H1 (cell line): ENCODE results near the gene NUDT19. TPM values are rescaled to one million over a fixed set of nuclear protein-coding genes. Genes with fewer than 3 reads are reported as not detected.

Experiments
- CTCF ChIA-PET: fragments of 300-600 bp; sonication (Branson Sonifier 250); formaldehyde crosslinking; loops from one replicate; lab custom pipeline; 2021; ENCODE audit not compliant: partially characterized antibody; lab: Charles Lee
- POLR2A ChIA-PET: fragments of 300-600 bp; sonication (Branson Sonifier 250); formaldehyde crosslinking; loops from one replicate; lab custom pipeline; 2021; ENCODE audit warnings: inconsistent platforms; ENCODE audit not compliant: partially characterized antibody; lab: Charles Lee
- DNase-seq, 2 experiments: peaks; one replicate each; pipeline versions ENCODE4 v3.0.0 to v3.0.0-alpha.2; 2010 to 2022; ENCODE audit warnings: low spot score in 2 of 2, low read depth in 1 of 2, mixed read lengths in 1 of 2
- FAIRE-seq: peaks from 2 replicates; lab custom pipeline; 2011; peaks lifted over from hg19 to GRCh38; lab: Jason Lieb, UNC
- H2AFZ ChIP-seq: 2 replicates; pipeline ENCODE4 v1.8.1; 2012; ENCODE audit warnings: low read length, inconsistent platforms
- H2AK5ac ChIP-seq: 2 replicates; pipeline ENCODE4 v1.6.1; 2013; ENCODE audit warnings: low read depth, low read length
- H2BK120ac ChIP-seq: replicated peaks from 2 replicates; pipeline ENCODE3; 2013; ENCODE audit warnings: low read depth, low read length, inconsistent platforms
- H2BK12ac ChIP-seq: 2 replicates; pipeline ENCODE4 v1.6.1; 2013; ENCODE audit warnings: low read depth, low read length
- H2BK15ac ChIP-seq: 2 replicates; pipeline ENCODE4 v1.6.1; 2013; ENCODE audit warnings: low read length
- H2BK20ac ChIP-seq: 2 replicates; pipeline ENCODE4 v1.6.1; 2013; ENCODE audit warnings: low read length
- H2BK5ac ChIP-seq: 2 replicates; pipeline ENCODE4 v1.6.1; 2013; ENCODE audit warnings: low read depth, low read length
- H3K14ac ChIP-seq: 2 replicates; pipeline ENCODE4 v1.6.1; 2013; ENCODE audit warnings: inconsistent platforms; ENCODE audit not compliant: insufficient read length
- H3K18ac ChIP-seq: 2 replicates; pipeline ENCODE4 v1.6.1; 2013; ENCODE audit warnings: low read length; ENCODE audit errors: extremely low read depth
- H3K23ac ChIP-seq: 2 replicates; pipeline ENCODE4 v1.6.1; 2013; ENCODE audit warnings: inconsistent platforms; ENCODE audit not compliant: insufficient read length
- H3K23me2 ChIP-seq: 2 replicates; pipeline ENCODE4 v1.6.1; 2013; ENCODE audit warnings: low read depth, low read length
- H3K27ac ChIP-seq: 2 replicates; pipeline ENCODE4 v1.6.1; 2011; ENCODE audit warnings: low read depth, low read length, inconsistent platforms
- H3K27me3 ChIP-seq, 4 experiments: replicated peaks in 1 of 4; 1 replicate in 1 of 4; 2 replicates in 3 of 4; pipeline versions ENCODE4 v1.6.1 to v1.8.1; 2011 to 2013; ENCODE audit warnings: low read length in 3 of 4, mild to moderate bottlenecking in 3 of 4, inconsistent platforms in 2 of 4, mixed read lengths in 2 of 4, moderate library complexity in 1 of 4; ENCODE audit not compliant: control insufficient read depth in 3 of 4, insufficient read depth in 3 of 4; ENCODE audit errors: extremely low read depth in 1 of 4
- H3K36me3 ChIP-seq, 4 experiments: 2 replicates each; pipeline versions ENCODE4 v1.6.1 to v1.8.1; 2011 to 2013; ENCODE audit warnings: mild to moderate bottlenecking in 4 of 4, low read length in 3 of 4, moderate library complexity in 2 of 4, control low read depth in 1 of 4, inconsistent platforms in 1 of 4; ENCODE audit not compliant: insufficient read depth in 4 of 4, control insufficient read depth in 2 of 4
- H3K4ac ChIP-seq: replicated peaks from 2 replicates; pipeline ENCODE3; 2013; ENCODE audit warnings: low read length, low read depth, mixed read lengths, inconsistent platforms; ENCODE audit not compliant: insufficient read length
- H3K4me1 ChIP-seq, 4 experiments: replicated peaks in 1 of 4; 1 replicate in 1 of 4; 2 replicates in 3 of 4; pipeline versions ENCODE4 v1.6.1 to v1.8.1; 2011 to 2013; ENCODE audit warnings: low read length in 3 of 4, inconsistent platforms in 2 of 4, mixed read lengths in 1 of 4; ENCODE audit not compliant: insufficient read depth in 4 of 4, control insufficient read depth in 3 of 4
- H3K4me2 ChIP-seq, 2 experiments: 2 replicates each; pipeline versions ENCODE4 v1.6.1 to v1.8.1; 2011 to 2013; ENCODE audit warnings: low read depth in 2 of 2, low read length in 2 of 2, control low read depth in 1 of 2, inconsistent platforms in 1 of 2, mild to moderate bottlenecking in 1 of 2; ENCODE audit not compliant: insufficient read depth in 1 of 2
- H3K4me3 ChIP-seq, 4 experiments: fragments of 200-600, 300-600 bp in 1 of 4; sonication (generic), shearing (Covaris generic), sonication (Bioruptor Twin) in 1 of 4; 2 replicates each; pipeline versions ENCODE4 v1.5.1 to v1.8.1; 2011 to 2016; ENCODE audit warnings: low read length in 4 of 4, low read depth in 3 of 4, control low read depth in 2 of 4, inconsistent platforms in 2 of 4, mild to moderate bottlenecking in 2 of 4, mixed read lengths in 1 of 4, moderate library complexity in 1 of 4; ENCODE audit not compliant: insufficient read depth in 2 of 4; ENCODE audit errors: extremely low read depth in 1 of 4
- H3K56ac ChIP-seq: replicated peaks from 2 replicates; pipeline ENCODE3; 2013; ENCODE audit warnings: low read depth, mild to moderate bottlenecking, mixed read lengths, low read length, inconsistent platforms; ENCODE audit not compliant: insufficient read length
- H3K79me1 ChIP-seq: 2 replicates; pipeline ENCODE4 v1.6.1; 2013; ENCODE audit warnings: low read depth, low read length, control low read depth
- H3K79me2 ChIP-seq, 2 experiments: 2 replicates each; pipeline versions ENCODE4 v1.6.1 to v1.8.1; 2012 to 2013; ENCODE audit warnings: low read length in 2 of 2, mild to moderate bottlenecking in 2 of 2, inconsistent platforms in 1 of 2; ENCODE audit not compliant: insufficient read depth in 2 of 2, control insufficient read depth in 1 of 2
- H3K9ac ChIP-seq, 4 experiments: replicated peaks in 1 of 4; 1 replicate in 1 of 4; 2 replicates in 3 of 4; pipeline versions ENCODE4 v1.6.1 to v1.8.1; 2011 to 2013; ENCODE audit warnings: low read depth in 3 of 4, low read length in 3 of 4, control low read depth in 2 of 4, mild to moderate bottlenecking in 2 of 4, moderate library complexity in 2 of 4, inconsistent platforms in 1 of 4; ENCODE audit errors: extremely low read depth in 1 of 4
- H3K9me3 ChIP-seq, 2 experiments: 2 replicates each; pipeline versions ENCODE4 v1.6.1 to v1.8.1; 2012 to 2013; ENCODE audit warnings: mild to moderate bottlenecking in 2 of 2, moderate library complexity in 2 of 2, control low read depth in 1 of 2, inconsistent platforms in 1 of 2, low read depth in 1 of 2, low read length in 1 of 2, mixed read lengths in 1 of 2; ENCODE audit not compliant: insufficient read depth in 2 of 2
- H4K20me1 ChIP-seq, 2 experiments: replicated peaks in 1 of 2; 2 replicates each; pipeline versions ENCODE3 to v1.8.1; 2011 to 2013; ENCODE audit warnings: inconsistent platforms in 2 of 2, low read length in 2 of 2, mild to moderate bottlenecking in 1 of 2; ENCODE audit not compliant: insufficient read depth in 2 of 2, control insufficient read depth in 1 of 2
- H4K5ac ChIP-seq: 2 replicates; pipeline ENCODE4 v1.6.1; 2013; ENCODE audit warnings: low read length, low read depth, mixed read lengths, inconsistent platforms; ENCODE audit not compliant: insufficient read length
- H4K8ac ChIP-seq: 2 replicates; pipeline ENCODE4 v1.8.0; 2013; ENCODE audit warnings: mild to moderate bottlenecking, moderate library complexity, low read length, inconsistent platforms; ENCODE audit not compliant: insufficient read depth; ENCODE audit errors: extremely low read depth
- H4K91ac ChIP-seq: replicated peaks from 2 replicates; pipeline ENCODE3; 2013; ENCODE audit warnings: low read length, mixed read lengths, inconsistent platforms; ENCODE audit not compliant: insufficient read length
- BCL11A ChIP-seq, 2 experiments: IDR thresholded peaks; one replicate each; pipeline ENCODE4 v1.6.1; 2011; ENCODE audit warnings: low read depth in 2 of 2, low read length in 2 of 2, mild to moderate bottlenecking in 2 of 2
- CBX8 ChIP-seq: fragments of 300-800, 300-1000 bp; sonication (generic); IDR thresholded peaks from 2 replicates; pipeline ENCODE4 v1.7.1; 2016; ENCODE audit warnings: low read depth, low read length, borderline replicate concordance
- CHD2 ChIP-seq: IDR thresholded peaks from 2 replicates; pipeline ENCODE4 v1.6.1; 2012; ENCODE audit warnings: low read length, improper control_type of control experiment
- NANOG ChIP-seq: IDR thresholded peaks from 2 replicates; pipeline ENCODE4 v1.6.1; 2011; ENCODE audit warnings: low read length, low read depth, mild to moderate bottlenecking, inconsistent platforms; ENCODE audit not compliant: insufficient read depth, poor library complexity, severe bottlenecking
- PHF8 ChIP-seq: fragments of 200-600 bp; sonication (generic); conservative IDR thresholded peaks from 2 replicates; pipeline ENCODE4 v1.7.1; 2012; ENCODE audit warnings: low read depth, mild to moderate bottlenecking, inconsistent platforms, low read length, moderate library complexity
- RAD21 ChIP-seq, 2 experiments: IDR thresholded peaks in 1 of 2; conservative IDR thresholded peaks in 1 of 2; 2 replicates each; pipeline ENCODE4 v1.6.1; 2011; ENCODE audit warnings: low read depth in 2 of 2, low read length in 2 of 2, improper control_type of control experiment in 1 of 2, inconsistent platforms in 1 of 2, mild to moderate bottlenecking in 1 of 2, moderate library complexity in 1 of 2
- SRF ChIP-seq: IDR thresholded peaks from 2 replicates; pipeline ENCODE4 v1.6.1; 2011; ENCODE audit warnings: mild to moderate bottlenecking, low read depth, low read length, moderate library complexity
- TAF1 ChIP-seq: IDR thresholded peaks from 2 replicates; pipeline ENCODE4 v1.6.1; 2011; ENCODE audit warnings: mild to moderate bottlenecking, low read depth, low read length
- TBP ChIP-seq: IDR thresholded peaks from 2 replicates; pipeline ENCODE4 v1.6.1; 2011; ENCODE audit warnings: low read depth, low read length, improper control_type of control experiment
- WGBS, 2 experiments: shearing (Covaris generic) in 1 of 2; methylation state at CpG; one replicate each; pipeline versions ENCODE4 v1.1.6 to v1.1.7; 2013 to 2015; ENCODE audit warnings: low lambda C conversion rate in 2 of 2, mixed read lengths in 2 of 2, inconsistent platforms in 1 of 2, low coverage in 1 of 2, missing lambda C conversion rate in 1 of 2; ENCODE audit not compliant: insufficient replicate concordance in 2 of 2, insufficient coverage in 1 of 2, insufficient read length in 1 of 2; ENCODE audit errors: extremely low coverage in 1 of 2, missing lambda C conversion rate in 1 of 2; 5-methylcytosine and 5-hydroxymethylcytosine counted together
- polyA plus RNA-seq, 7 experiments: library from polyadenylated mRNA; depleted of rRNA in 3 of 7; stranded (reverse) in 5 of 7; unstranded in 2 of 7; fragments of >200 nt in 5 of 7; fragments of 200-250 nt in 2 of 7; gene quantifications; 1 replicate in 5 of 7; 2 replicates in 1 of 7; 4 replicates in 1 of 7; pipeline versions ENCODE4 v1.2.1 to v1.2.3, GENCODE V29; 2011 to 2013; ENCODE audit warnings: missing spikeins in 2 of 7, mixed read lengths in 2 of 7
- total RNA-seq: library from RNA; stranded (reverse); fragmentation: NEBNext Ultra II Directional; extraction: Animal tissue kit (Norgen Biotek cat#: 25700); gene quantifications from 2 replicates; pipeline ENCODE4 v1.2.1, GENCODE V29; 2021
- TF ChIP-seq, protein P1 (sequence below): IDR thresholded peaks from 2 replicates; pipeline ENCODE4 v1.6.1; 2012; ENCODE audit warnings: low read length, inconsistent platforms
- TF ChIP-seq, protein P2 (sequence below): IDR thresholded peaks from 2 replicates; pipeline ENCODE4 v1.6.1; 2011; ENCODE audit warnings: low read depth, mild to moderate bottlenecking, low read length; ENCODE audit not compliant: insufficient read depth

NUDT19 gene
- total and polyA plus RNA-seq, 2 of the 8 experiments (the other 6 are each of a cell fraction or from before 2014, with no cell fraction given) = 2.0 to 3.3 TPM

DNA sequence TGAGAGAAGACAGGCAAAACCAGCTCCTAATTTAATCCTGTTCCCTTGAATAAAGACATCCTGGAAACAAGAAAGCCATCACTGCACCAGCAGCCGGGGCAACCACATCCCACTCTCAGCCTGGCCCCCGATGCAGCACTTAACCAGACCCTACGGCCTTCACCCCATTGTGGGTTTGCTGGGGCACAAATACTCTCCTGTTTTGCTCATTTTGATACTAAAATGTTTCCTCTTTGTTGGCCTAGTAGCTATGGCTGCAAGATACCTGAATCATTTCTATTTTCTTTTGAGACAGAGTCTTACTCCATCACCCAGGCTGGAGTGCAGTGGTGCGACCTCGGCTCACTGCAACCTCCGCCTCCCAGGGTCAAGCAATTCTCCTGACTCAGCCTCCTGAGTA lies 45.1 kb upstream of the NUDT19 start:
- Histone ChIP-seq H3K27ac (no peak overlapping the region), H3K9ac (no peak overlapping the region), H3K9me3 (no peaks in the 10 kb centered on the region), H3K4me2 (no peak overlapping the region), H2BK15ac (no peak overlapping the region), H3K14ac (no peak overlapping the region), H2BK20ac (no peak overlapping the region), H2AFZ (no peak overlapping the region), H4K8ac (no peak overlapping the region), H3K4me3 (no peak overlapping the region), H3K18ac (no peak overlapping the region), H2BK12ac (no peak overlapping the region), H3K4me1 (peaks cover 0 to 2% (median 1%) of the 10 kb centered on the region in 4 experiments; a peak in 3 of 7 replicates), H4K91ac (no peak overlapping the region), H3K79me2 (no peaks in the 10 kb centered on the region; a peak in 1 of 4 replicates), H3K27me3 (no peaks in the 10 kb centered on the region), H2BK5ac (no peak overlapping the region), H4K5ac (no peak overlapping the region), H3K4ac (no peak overlapping the region), H3K23ac (no peak overlapping the region), H2BK120ac (no peak overlapping the region), H3K79me1 (no peaks in the 10 kb centered on the region), H3K23me2 (no peaks in the 10 kb centered on the region), H3K56ac (no peak overlapping the region), H3K36me3 (peaks cover 5 to 44% (median 28%) of the 10 kb centered on the region in 4 experiments; a peak in 7 of 8 replicates), H4K20me1 (peaks cover 0 to 5% of the 10 kb centered on the region in 2 experiments), H2AK5ac (no peak overlapping the region)
- FAIRE-seq = no peak
- TF ChIP-seq CBX8 (no peak), SRF (no peak), NANOG (no peak), TAF1 (no peak), CHD2 (no peak), BCL11A (IDR thresholded peaks at IDR 0.05; ENCODE audit: low read depth in 2 of 2, low read length in 2 of 2) (no peak), RAD21 (IDR thresholded peaks at IDR 0.05 in 1 of 2, conservative IDR thresholded peaks at IDR 0.05 in 1 of 2; ENCODE audit: low read depth in 2 of 2, low read length in 2 of 2) (no peak), TBP (no peak), PHF8 (no peak)
- TF ChIP-seq, protein P1, sequence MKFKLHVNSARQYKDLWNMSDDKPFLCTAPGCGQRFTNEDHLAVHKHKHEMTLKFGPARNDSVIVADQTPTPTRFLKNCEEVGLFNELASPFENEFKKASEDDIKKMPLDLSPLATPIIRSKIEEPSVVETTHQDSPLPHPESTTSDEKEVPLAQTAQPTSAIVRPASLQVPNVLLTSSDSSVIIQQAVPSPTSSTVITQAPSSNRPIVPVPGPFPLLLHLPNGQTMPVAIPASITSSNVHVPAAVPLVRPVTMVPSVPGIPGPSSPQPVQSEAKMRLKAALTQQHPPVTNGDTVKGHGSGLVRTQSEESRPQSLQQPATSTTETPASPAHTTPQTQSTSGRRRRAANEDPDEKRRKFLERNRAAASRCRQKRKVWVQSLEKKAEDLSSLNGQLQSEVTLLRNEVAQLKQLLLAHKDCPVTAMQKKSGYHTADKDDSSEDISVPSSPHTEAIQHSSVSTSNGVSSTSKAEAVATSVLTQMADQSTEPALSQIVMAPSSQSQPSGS = no peak
- TF ChIP-seq, protein P2, sequence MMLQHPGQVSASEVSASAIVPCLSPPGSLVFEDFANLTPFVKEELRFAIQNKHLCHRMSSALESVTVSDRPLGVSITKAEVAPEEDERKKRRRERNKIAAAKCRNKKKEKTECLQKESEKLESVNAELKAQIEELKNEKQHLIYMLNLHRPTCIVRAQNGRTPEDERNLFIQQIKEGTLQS = no peak
- WGBS, 2 experiments = 90% methylated on average over 6 of the region's 6 CpGs; no CpG with 5 or more reads in 1 of the 2 experiments
- POLR2A ChIA-PET = no interaction called here
- DNase-seq = no peak
- CTCF ChIA-PET = interaction anchor here (0.8 kb wide), 1 partner anchor 10 kb away, joined by 3 read pairs; no protein-coding TSS in a partner anchor
